Fibroblast of pulmonary artery (primary cell): ENCODE data around the gene TBCD.

Experiments used
- DNase-seq: peaks from one replicate; pipeline ENCODE4 v3.0.0-alpha.2; 2010; ENCODE audit warnings: low read depth
- H3K4me3 ChIP-seq: replicated peaks from 2 replicates; pipeline ENCODE4 v1.5.1; 2011; ENCODE audit warnings: low read depth, mild to moderate bottlenecking, control low read depth, low read length, moderate library complexity
- CTCF ChIP-seq: IDR thresholded peaks from 2 replicates; pipeline ENCODE4 v1.5.1; 2011; ENCODE audit warnings: mild to moderate bottlenecking, control low read depth, low read length, inconsistent platforms; ENCODE audit errors: missing control alignments

The TBCD gene

GRCh38 chr17:82838386-82839063 is 86.7 kb downstream of the TBCD start:
- TF ChIP-seq CTCF, result no peak
- peak; percentile 64 for DNase-seq
- H3K4me3 ChIP-seq, result no peak overlapping the region

- no peak for DNase-seq
- no peak for TF ChIP-seq CTCF
- H3K4me3 ChIP-seq, result no peak within 1 kb of the TSS
These were observed 87.9 kb downstream of the TBCD start, which contains the start of gene ZNF750 for GRCh38 chr17:82839617-82840292. ZNF750 (minus strand) TSS chr17:82840022; CDS start chr17:82832454, 7,568 bp downstream.

- DNase-seq, result no peak
- no peak for TF ChIP-seq CTCF
- H3K4me3 ChIP-seq, result no peak overlapping the region
These were observed 88.6 kb downstream of the TBCD start for GRCh38 chr17:82840431-82840831.

- DNase-seq, result no peak
- no peak overlapping the region for H3K4me3 ChIP-seq
- no peak for TF ChIP-seq CTCF
These were observed 90.2 kb downstream of the TBCD start for GRCh38 chr17:82841921-82842596.

- H3K4me3 ChIP-seq, result no peak overlapping the region
- DNase-seq, result no peak
- no peak for TF ChIP-seq CTCF
These were observed 92.2 kb downstream of the TBCD start for GRCh38 chr17:82843904-82844680.

- no peak overlapping the region for H3K4me3 ChIP-seq
- TF ChIP-seq CTCF, result no peak
- DNase-seq, result no peak
These were observed 92.9 kb downstream of the TBCD start for GRCh38 chr17:82844796-82845162.
